ENCODE data around the gene EZH1. TPM values are rescaled to one million over a fixed set of nuclear protein-coding genes. Genes with fewer than 3 reads are reported as not detected.

The EZH1 gene
- total RNA-seq, 2 donors from 2014 or later = 30.5 to 32.5 TPM

GRCh38 chr17:42766124-42766523, 21.3 kb upstream of the EZH1 start:
- DNase-seq (ENCODE audit: low spot score) = no peak
- Histone ChIP-seq H3K36me3 (no peaks in the 10 kb centered on the region), H3K9me3 (no peaks in the 10 kb centered on the region), H3K27me3 (no peaks in the 10 kb centered on the region), H3K4me3 (no peak overlapping the region), H3K4me1 (peaks cover 0 to 19% of the 10 kb centered on the region in 2 donors), H3K27ac (no peak overlapping the region)
- no peak for TF ChIP-seq CTCF (IDR thresholded peaks at IDR 0.05)

- H3K4me1 ChIP-seq = peaks cover 0 to 28% of the 10 kb centered on the region in 2 donors
- no peaks in the 10 kb centered on the region for H3K9me3 ChIP-seq
- no peak for DNase-seq (ENCODE audit: low spot score)
- no peaks in the 10 kb centered on the region for H3K36me3 ChIP-seq
- H3K4me3 ChIP-seq = peak overlapping the region; percentile 52 to 57
- H3K27me3 ChIP-seq = no peaks in the 10 kb centered on the region
- peak overlapping the region; percentile 65 to 78 for H3K27ac ChIP-seq
- TF ChIP-seq CTCF (IDR thresholded peaks at IDR 0.05) = no peak
These were observed 16.8 kb upstream of the EZH1 start for GRCh38 chr17:42761638-42762037.

GRCh38 chr17:42760652-42761581, 16.1 kb upstream of the EZH1 start, which contains the start of gene RAMP2:
TSS of gene RAMP2 (plus strand) at chr17:42761227. CDS start at chr17:42761262, 35 bp downstream.
- Histone ChIP-seq H3K27ac (peak within 1 kb of the TSS; percentile 65 to 78), H3K4me3 (peak within 1 kb of the TSS; percentile 52 to 57), H3K4me1 (peaks cover 0 to 28% of the 10 kb centered on the region in 2 donors), H3K36me3 (no peaks in the 10 kb centered on the region), H3K9me3 (no peaks in the 10 kb centered on the region), H3K27me3 (no peaks in the 10 kb centered on the region)
- no peak for DNase-seq (ENCODE audit: low spot score)
- TF ChIP-seq CTCF (IDR thresholded peaks at IDR 0.05) = no peak

GRCh38 chr17:42759982-42760651, 15.3 kb upstream of the EZH1 start:
- Histone ChIP-seq H3K4me1 (peaks cover 0 to 28% of the 10 kb centered on the region in 2 donors), H3K36me3 (no peaks in the 10 kb centered on the region), H3K27ac (peak overlapping the region; percentile 65 to 78), H3K9me3 (no peaks in the 10 kb centered on the region), H3K27me3 (no peaks in the 10 kb centered on the region), H3K4me3 (peak overlapping the region; percentile 9 to 57)
- no peak for DNase-seq (ENCODE audit: low spot score)
- TF ChIP-seq CTCF (IDR thresholded peaks at IDR 0.05) = no peak

- H3K9me3 ChIP-seq = no peaks in the 10 kb centered on the region
- peak overlapping the region in 1 of 2 donors; percentile 31 for H3K27ac ChIP-seq
- TF ChIP-seq CTCF (IDR thresholded peaks at IDR 0.05) = no peak
- DNase-seq (ENCODE audit: low spot score) = peak; percentile 90
- peaks cover 0 to 19% of the 10 kb centered on the region in 2 donors for H3K4me1 ChIP-seq
- H3K4me3 ChIP-seq = no peak overlapping the region
- no peaks in the 10 kb centered on the region for H3K27me3 ChIP-seq
- H3K36me3 ChIP-seq = no peaks in the 10 kb centered on the region
These were observed 9.9 kb upstream of the EZH1 start for GRCh38 chr17:42754782-42755181.

All from right atrium auricular region (tissue), 2 donors.